NCI-H2227 (cell line): ENCODE results near the gene BCAS1.

Source experiments
- DNase-seq: peaks from one replicate; lab custom pipeline; 2025; ENCODE audit not compliant: unreplicated experiment; lab: John Stamatoyannopoulos, UW

The BCAS1 gene

GRCh38 chr20:54103067-54103761 is 32.8 kb upstream of the BCAS1 start:
- peak; percentile 69 for DNase-seq

DNA sequence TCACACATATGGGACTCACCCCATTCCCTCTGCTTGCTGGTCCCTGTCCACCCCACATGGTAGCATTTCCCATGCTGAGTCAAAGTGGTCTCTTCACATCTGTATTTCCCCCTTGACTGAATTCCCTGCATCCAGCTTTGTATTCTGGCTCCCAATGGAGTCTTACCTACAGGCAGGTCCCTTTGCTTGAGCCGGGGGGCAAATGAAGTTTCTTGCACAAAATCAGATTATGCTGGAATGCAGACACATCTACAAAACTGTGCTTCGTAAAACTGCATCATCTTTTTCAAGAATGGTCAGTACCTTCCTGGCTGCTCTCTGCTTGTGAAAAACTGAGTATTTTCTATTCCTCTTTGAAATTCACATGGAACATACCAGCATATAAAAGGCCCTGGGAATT is 32.1 kb upstream of the BCAS1 start:
- DNase-seq: no peak

- DNase-seq: no peak
Measured at GRCh38 chr20:54100563-54100962, 30.2 kb upstream of the BCAS1 start.

- DNase-seq: no peak
Measured at GRCh38 chr20:54099894-54100293, 29.5 kb upstream of the BCAS1 start.

DNA sequence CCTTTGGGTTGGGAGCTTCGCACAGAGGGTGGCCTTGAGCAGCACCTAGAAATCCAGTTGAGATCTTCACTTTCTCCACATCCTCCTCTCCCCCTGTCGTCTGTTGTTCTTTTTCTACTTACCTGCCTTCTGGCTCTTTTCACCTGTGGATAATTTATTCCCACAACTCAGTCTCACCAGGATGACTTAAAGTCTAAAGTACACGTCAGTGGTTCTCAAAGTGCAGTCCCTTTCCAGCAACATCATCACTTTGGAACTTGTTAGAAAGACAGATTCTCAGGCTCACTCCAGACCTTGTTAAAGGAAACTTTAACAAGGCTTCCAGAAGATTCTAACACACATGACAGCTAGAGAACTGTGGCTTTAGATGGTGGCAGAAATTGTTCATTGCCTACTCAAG is 27.7 kb upstream of the BCAS1 start:
- DNase-seq: no peak

DNA sequence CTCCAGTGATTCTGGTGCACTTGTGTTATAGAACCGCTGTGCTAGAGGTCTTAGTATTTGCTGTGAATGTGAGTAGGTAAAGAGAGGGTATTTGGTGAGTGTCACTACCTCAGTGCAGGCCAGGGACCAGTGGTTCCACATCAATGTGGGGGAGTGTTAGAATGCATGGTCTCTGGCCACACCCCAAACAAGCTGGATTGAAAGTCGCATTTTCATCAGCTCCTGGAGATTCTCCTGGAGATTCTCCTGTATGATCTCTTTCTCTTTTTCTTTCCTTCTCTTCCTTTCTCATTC is 26.8 kb upstream of the BCAS1 start:
- DNase-seq: no peak

GRCh38 chr20:54095824-54096223 is 25.4 kb upstream of the BCAS1 start:
- no peak for DNase-seq

DNA sequence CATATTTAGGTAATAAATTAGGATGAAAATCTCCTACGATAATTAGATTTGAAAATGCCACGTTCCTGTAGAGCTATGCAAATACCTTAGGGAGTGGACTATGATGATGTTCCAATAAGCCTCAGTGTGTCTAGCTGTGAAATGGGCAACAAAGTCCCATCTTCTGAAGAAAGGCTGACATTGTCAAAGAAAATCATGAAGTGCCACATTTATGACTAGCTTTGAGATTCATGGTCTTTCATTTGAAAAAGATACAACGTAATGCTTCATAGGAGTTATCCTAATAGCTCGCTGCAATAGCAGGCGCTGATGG is 23.8 kb upstream of the BCAS1 start:
- no peak for DNase-seq

GRCh38 chr20:54093423-54094267 is 23.3 kb upstream of the BCAS1 start:
- peak; percentile 22 for DNase-seq

- no peak for DNase-seq
Measured at GRCh38 chr20:54092021-54092420, 21.6 kb upstream of the BCAS1 start.

- no peak for DNase-seq
Measured at GRCh38 chr20:54091120-54091480, 20.7 kb upstream of the BCAS1 start.

DNA sequence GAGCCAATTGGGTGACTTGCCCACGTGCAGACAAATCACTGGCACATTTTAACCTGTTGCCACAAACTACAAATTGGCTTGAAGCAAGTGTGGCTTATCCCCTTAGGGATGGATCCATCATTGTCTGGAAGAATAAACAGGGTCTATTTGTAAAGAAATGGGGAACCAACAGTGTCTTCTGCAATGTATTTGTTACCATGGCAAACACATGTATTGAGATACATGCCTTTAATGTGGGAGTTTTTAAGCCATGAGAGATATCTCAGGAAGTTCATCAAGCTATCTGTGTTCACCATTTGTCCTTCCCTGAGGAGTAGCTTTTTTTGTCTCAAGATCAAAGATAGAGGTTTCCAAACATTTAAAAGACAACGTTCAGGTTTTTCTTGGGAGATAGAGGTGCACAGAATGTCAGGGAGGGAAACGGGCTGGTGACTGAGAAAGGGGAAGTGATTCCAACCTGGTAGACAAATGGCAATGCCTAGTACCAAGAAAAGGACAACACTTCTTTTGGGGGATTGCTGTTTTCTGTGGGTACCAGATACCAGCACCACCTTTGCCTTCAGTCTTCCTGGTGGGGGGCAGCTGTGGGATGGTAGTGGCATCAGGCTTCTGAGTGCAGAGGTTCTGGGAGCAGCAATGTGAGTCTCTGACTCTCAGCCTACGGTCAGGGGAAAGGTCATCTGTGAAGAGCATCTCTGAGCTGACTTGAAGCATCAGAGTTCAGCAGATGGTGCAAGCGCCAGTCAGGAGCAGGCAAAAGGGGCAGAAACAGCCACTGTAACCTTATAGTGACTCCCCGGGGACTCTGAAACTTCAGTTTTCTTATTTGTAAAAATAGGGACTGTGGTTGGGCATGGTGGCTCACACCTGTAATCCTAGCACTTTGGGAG is 20.1 kb upstream of the BCAS1 start:
- no peak for DNase-seq

DNA sequence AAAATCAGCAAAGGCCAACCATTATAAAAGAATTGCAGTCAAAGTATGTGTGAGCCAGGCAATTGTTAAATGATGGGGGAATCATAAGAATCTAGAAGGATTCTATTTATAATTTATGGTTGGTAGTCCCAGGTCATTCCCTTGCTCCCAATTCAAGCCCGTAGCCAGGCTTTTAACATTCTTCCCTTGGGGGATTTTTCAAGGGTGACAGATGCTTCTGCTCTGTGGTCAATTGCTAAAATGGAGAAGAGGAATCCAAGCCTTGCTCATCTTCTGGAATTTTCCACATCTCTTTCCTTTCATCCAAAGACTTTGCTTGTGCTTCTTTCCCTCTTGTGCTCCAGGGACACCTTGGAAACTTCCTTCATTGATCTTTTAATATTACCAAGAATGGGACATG is 18.0 kb upstream of the BCAS1 start:
- DNase-seq: no peak

DNA sequence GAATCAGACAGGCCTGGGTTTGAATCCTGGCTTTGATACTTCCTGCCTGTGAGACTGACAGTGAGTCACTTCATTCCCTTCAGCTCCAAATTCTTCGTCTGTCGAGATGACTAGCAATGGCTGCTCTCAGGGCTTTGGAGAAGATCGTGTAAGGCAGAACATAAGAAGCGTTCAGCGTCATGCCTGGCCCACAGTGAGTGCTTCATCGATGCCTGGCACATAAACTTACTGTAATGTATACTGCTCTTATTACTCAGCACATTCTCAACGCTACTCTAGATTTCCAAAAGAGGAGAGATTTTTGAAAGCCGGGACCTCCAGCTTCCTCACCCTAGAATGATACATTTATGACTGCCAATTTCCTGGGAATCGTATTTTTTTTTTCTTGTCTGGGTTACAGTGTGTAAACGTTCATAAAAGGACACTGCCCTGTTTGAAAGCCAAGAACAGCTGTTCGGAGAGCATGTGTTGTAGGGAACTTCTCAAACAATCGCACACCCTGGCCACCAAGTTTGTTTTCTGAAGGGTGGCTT is 16.2 kb upstream of the BCAS1 start:
- no peak for DNase-seq

DNA sequence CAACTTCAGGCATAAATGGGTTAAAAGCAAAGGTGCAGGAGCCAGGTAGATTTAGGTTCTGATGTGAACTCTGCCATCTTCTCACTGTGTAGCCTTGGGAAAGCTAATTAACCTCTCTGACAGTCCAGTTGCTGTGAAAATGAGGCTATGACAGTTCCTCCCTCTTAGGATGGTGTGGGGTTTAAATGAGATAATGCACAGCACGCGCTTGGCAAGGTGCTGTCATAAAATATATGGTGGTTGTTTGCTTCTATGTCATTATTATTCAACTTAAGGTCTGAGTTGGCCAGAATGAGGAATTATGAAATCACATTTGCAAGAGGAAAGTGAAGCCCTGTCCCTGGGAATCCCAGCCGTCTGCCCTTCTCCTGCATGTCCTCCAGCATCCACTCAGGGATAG is 15.5 kb upstream of the BCAS1 start:
- no peak for DNase-seq

GRCh38 chr20:54085425-54085824 is 15.0 kb upstream of the BCAS1 start:
- DNase-seq: no peak

DNA sequence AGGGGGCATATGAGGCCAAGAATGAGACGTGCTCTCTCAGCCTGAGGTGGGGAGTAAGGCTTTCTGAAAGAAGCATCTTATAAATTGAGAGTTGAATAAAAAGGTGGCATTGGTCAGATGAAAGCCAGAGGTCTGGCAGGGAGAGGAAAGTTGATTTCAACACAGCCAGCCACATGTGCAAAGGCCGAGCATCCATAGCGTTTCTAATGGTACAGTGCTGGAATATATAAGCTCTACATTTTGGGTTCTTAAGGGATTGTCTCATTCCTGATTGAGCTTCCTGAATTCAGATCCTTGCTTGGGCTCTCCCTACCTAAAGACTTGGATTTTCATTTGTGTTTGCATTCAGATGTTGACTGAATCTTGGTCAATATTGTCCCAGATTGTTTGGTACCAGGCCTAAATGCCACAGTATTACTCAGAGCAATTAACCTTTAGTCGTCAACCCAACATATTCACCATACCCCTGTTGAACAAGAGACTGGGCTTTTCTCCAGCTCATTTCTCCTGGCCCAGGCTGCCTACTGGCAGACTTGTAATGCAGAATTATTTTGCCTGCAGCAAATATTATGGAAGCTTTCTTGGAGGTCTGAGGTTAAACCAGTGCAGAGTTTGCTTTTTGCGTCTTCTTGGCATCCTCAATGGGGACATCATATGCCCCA is 14.5 kb upstream of the BCAS1 start:
- DNase-seq: no peak

GRCh38 chr20:54084193-54084592 is 13.8 kb upstream of the BCAS1 start:
- DNase-seq: no peak

- DNase-seq: no peak
Measured at GRCh38 chr20:54083459-54083858, 13.1 kb upstream of the BCAS1 start.

GRCh38 chr20:54082100-54082499 is 11.7 kb upstream of the BCAS1 start:
- DNase-seq: no peak

GRCh38 chr20:54079652-54080051 is 9.3 kb upstream of the BCAS1 start:
- DNase-seq: no peak
